Peyer's patch (tissue), 4 donors: Measurements from ENCODE around the gene LTBP2. TPM values are rescaled to one million over a fixed set of nuclear protein-coding genes. Genes with fewer than 3 reads are reported as not detected.

Experiments
- DNase-seq, 3 donors: peaks; one replicate each; pipeline ENCODE4 v3.0.0-alpha.2; 2017 to 2019
- H3K27ac ChIP-seq, 4 donors: fragments of 200-600 bp; sonication (generic); one replicate each; pipeline ENCODE4 v1.5.1; 2016 to 2019
- H3K27me3 ChIP-seq, 2 donors: fragments of 200-600 bp; sonication (generic); one replicate each; pipeline ENCODE4 v1.5.1; 2019
- H3K36me3 ChIP-seq, 3 donors: fragments of 200-600 bp; sonication (generic); one replicate each; pipeline ENCODE4 v1.5.1; 2016 to 2019
- H3K4me1 ChIP-seq, 4 donors: fragments of 200-600 bp; sonication (generic); one replicate each; pipeline ENCODE4 v1.5.1; 2016 to 2019
- H3K4me3 ChIP-seq, 4 donors: fragments of 200-600 bp; sonication (generic); 1 replicate in 3 of 4; 2 replicates in 1 of 4; pipeline ENCODE4 v1.5.1; 2016 to 2019; ENCODE audit warnings: mild to moderate bottlenecking in 1 of 4
- H3K9me3 ChIP-seq, 4 donors: fragments of 200-600 bp; sonication (generic); one replicate each; pipeline ENCODE4 v1.5.1; 2016 to 2019; ENCODE audit warnings: mild to moderate bottlenecking in 1 of 4
- POLR2A ChIP-seq, 2 donors: fragments of 450-650 bp; IDR thresholded peaks; one replicate each; pipeline ENCODE4 v1.5.1; 2017; ENCODE audit warnings: antibody characterized with exemption in 2 of 2, mild to moderate bottlenecking in 2 of 2, moderate library complexity in 2 of 2
- total RNA-seq, 4 donors: library from RNA; depleted of rRNA; stranded (reverse); fragments of >200 nt; gene quantifications; one replicate each; pipeline ENCODE4 v1.1.0, GENCODE V29; 2016
- TF ChIP-seq, protein P1 (sequence below), 6 experiments: fragments of 450-650 bp in 4 of 6; fragments of 200-600 bp in 2 of 6; sonication (generic) in 1 of 6; IDR thresholded peaks; one replicate each; pipeline ENCODE4 v1.5.1; 2017 to 2019; ENCODE audit warnings: antibody characterized with exemption in 6 of 6, mild to moderate bottlenecking in 3 of 6, moderate library complexity in 1 of 6

Gene LTBP2
- total RNA-seq, 4 donors from 2014 or later: 10.7 to 34.7 (median 16.0) TPM

- Histone ChIP-seq H3K9me3 (no peaks in the 10 kb centered on the region), H3K4me3 (no peak overlapping the region), H3K27ac (peak overlapping the region in 1 of 4 donors; percentile 13), H3K4me1 (peaks cover 0 to 6% (median 0%) of the 10 kb centered on the region in 4 donors), H3K36me3 (no peaks in the 10 kb centered on the region), H3K27me3 (no peaks in the 10 kb centered on the region)
- DNase-seq: no peak
- TF ChIP-seq POLR2A (IDR thresholded peaks at IDR 0.05): no peak
- TF ChIP-seq, protein P1, sequence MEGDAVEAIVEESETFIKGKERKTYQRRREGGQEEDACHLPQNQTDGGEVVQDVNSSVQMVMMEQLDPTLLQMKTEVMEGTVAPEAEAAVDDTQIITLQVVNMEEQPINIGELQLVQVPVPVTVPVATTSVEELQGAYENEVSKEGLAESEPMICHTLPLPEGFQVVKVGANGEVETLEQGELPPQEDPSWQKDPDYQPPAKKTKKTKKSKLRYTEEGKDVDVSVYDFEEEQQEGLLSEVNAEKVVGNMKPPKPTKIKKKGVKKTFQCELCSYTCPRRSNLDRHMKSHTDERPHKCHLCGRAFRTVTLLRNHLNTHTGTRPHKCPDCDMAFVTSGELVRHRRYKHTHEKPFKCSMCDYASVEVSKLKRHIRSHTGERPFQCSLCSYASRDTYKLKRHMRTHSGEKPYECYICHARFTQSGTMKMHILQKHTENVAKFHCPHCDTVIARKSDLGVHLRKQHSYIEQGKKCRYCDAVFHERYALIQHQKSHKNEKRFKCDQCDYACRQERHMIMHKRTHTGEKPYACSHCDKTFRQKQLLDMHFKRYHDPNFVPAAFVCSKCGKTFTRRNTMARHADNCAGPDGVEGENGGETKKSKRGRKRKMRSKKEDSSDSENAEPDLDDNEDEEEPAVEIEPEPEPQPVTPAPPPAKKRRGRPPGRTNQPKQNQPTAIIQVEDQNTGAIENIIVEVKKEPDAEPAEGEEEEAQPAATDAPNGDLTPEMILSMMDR (IDR thresholded peaks at IDR 0.05): no peak
Observed at GRCh38 chr14:74605531-74606223, 6.4 kb downstream of the LTBP2 start.

- TF ChIP-seq, protein P1 (IDR thresholded peaks at IDR 0.05): no peak
- no peak for TF ChIP-seq POLR2A (IDR thresholded peaks at IDR 0.05)
- Histone ChIP-seq H3K27me3 (no peaks in the 10 kb centered on the region), H3K4me3 (no peak overlapping the region), H3K9me3 (no peaks in the 10 kb centered on the region), H3K27ac (peak overlapping the region in 1 of 4 donors; percentile 13), H3K36me3 (no peaks in the 10 kb centered on the region), H3K4me1 (peaks cover 0 to 9% (median 0%) of the 10 kb centered on the region in 4 donors)
- no peak for DNase-seq
Observed at GRCh38 chr14:74604911-74605310, 7.1 kb downstream of the LTBP2 start.

- TF ChIP-seq, protein P1 (IDR thresholded peaks at IDR 0.05): no peak
- no peak for TF ChIP-seq POLR2A (IDR thresholded peaks at IDR 0.05)
- no peak overlapping the region for H3K4me3 ChIP-seq
- DNase-seq: no peak
Observed at GRCh38 chr14:74604157-74604556, 7.9 kb downstream of the LTBP2 start.

GRCh38 chr14:74601982-74602381 lies 10.1 kb downstream of the LTBP2 start:
- no peaks in the 10 kb centered on the region for H3K27me3 ChIP-seq
- H3K27ac ChIP-seq: no peak overlapping the region
- DNase-seq: no peak
- no peaks in the 10 kb centered on the region for H3K9me3 ChIP-seq
- peaks cover 0 to 12% (median 0%) of the 10 kb centered on the region in 4 donors for H3K4me1 ChIP-seq
- no peaks in the 10 kb centered on the region for H3K36me3 ChIP-seq
- TF ChIP-seq, protein P1 (IDR thresholded peaks at IDR 0.05): no peak
- no peak for TF ChIP-seq POLR2A (IDR thresholded peaks at IDR 0.05)
- H3K4me3 ChIP-seq: no peak overlapping the region

More at GRCh38 chr14:74604157-74604556, 7.9 kb downstream of the LTBP2 start:
- H3K27me3 ChIP-seq: no peaks in the 10 kb centered on the region
- H3K36me3 ChIP-seq: no peaks in the 10 kb centered on the region
- no peaks in the 10 kb centered on the region for H3K9me3 ChIP-seq
- no peak overlapping the region for H3K27ac ChIP-seq
- peaks cover 0 to 11% (median 0%) of the 10 kb centered on the region in 4 donors for H3K4me1 ChIP-seq

GRCh38 chr14:74599946-74600345 lies 12.1 kb downstream of the LTBP2 start:
- Histone ChIP-seq H3K4me1 (peaks cover 0 to 16% (median 0%) of the 10 kb centered on the region in 4 donors), H3K4me3 (no peak overlapping the region), H3K36me3 (no peaks in the 10 kb centered on the region), H3K27me3 (no peaks in the 10 kb centered on the region), H3K9me3 (no peaks in the 10 kb centered on the region), H3K27ac (peak overlapping the region in 3 of 4 donors; percentile 44 to 49 (median 49))
- TF ChIP-seq, protein P1 (IDR thresholded peaks at IDR 0.05): no peak
- no peak for TF ChIP-seq POLR2A (IDR thresholded peaks at IDR 0.05)
- DNase-seq: no peak
